ENCODE data around the gene R3HDM1.

R3HDM1 gene

GRCh38 chr2:135773917-135774316 is 242.6 kb downstream of the R3HDM1 start:
- no peaks in the 10 kb centered on the region for H3K9me2 ChIP-seq (replicated peaks; ENCODE audit: insufficient read depth, low read length)
- peaks cover 55% of the 10 kb centered on the region for H3K36me3 ChIP-seq (ENCODE audit: low read length)
- no peak overlapping the region for H2AFZ ChIP-seq (ENCODE audit: low read depth, low read length, severe bottlenecking)
- no peak overlapping the region for H3K27ac ChIP-seq (ENCODE audit: low read depth, low read length)
- H3K9me3 ChIP-seq (ENCODE audit: insufficient read depth, low read length), result no peaks in the 10 kb centered on the region
- H3F3A ChIP-seq (ENCODE audit: insufficient read depth), result peaks cover 3% of the 10 kb centered on the region; the same call in 1 of the 2 replicates
- no peaks in the 10 kb centered on the region for H4K20me1 ChIP-seq (ENCODE audit: low read depth, low read length)
- no peak overlapping the region for H3K4me2 ChIP-seq (ENCODE audit: low read depth, low read length, poor library complexity, severe bottlenecking)
- no peak overlapping the region for H3K9ac ChIP-seq (ENCODE audit: low read length)
- no peaks in the 10 kb centered on the region for H3K27me3 ChIP-seq (ENCODE audit: low read length)
- no peak overlapping the region for H3K4me3 ChIP-seq (ENCODE audit: insufficient read depth, low read length, poor library complexity, severe bottlenecking)
- TF ChIP-seq EZH2phosphoT487 (conservative IDR thresholded peaks at IDR 0.05; ENCODE audit: low read length), result no peak
- TF ChIP-seq, protein P1, sequence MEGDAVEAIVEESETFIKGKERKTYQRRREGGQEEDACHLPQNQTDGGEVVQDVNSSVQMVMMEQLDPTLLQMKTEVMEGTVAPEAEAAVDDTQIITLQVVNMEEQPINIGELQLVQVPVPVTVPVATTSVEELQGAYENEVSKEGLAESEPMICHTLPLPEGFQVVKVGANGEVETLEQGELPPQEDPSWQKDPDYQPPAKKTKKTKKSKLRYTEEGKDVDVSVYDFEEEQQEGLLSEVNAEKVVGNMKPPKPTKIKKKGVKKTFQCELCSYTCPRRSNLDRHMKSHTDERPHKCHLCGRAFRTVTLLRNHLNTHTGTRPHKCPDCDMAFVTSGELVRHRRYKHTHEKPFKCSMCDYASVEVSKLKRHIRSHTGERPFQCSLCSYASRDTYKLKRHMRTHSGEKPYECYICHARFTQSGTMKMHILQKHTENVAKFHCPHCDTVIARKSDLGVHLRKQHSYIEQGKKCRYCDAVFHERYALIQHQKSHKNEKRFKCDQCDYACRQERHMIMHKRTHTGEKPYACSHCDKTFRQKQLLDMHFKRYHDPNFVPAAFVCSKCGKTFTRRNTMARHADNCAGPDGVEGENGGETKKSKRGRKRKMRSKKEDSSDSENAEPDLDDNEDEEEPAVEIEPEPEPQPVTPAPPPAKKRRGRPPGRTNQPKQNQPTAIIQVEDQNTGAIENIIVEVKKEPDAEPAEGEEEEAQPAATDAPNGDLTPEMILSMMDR (IDR thresholded peaks at IDR 0.05; ENCODE audit: insufficient read depth, low read length, poor library complexity, severe bottlenecking), result no peak
- no peaks in the 10 kb centered on the region for H3K79me2 ChIP-seq (ENCODE audit: insufficient read depth, low read length)
